SK-N-SH (cell line): ENCODE results near the gene AFF3.

Experiments used
- NFIC ChIP-seq: IDR thresholded peaks from 2 replicates; pipeline ENCODE4 v1.4.0; 2012; ENCODE audit warnings: borderline replicate concordance
- TF ChIP-seq, protein P1 (sequence below): fragments of 200-600 bp; sonication (generic); IDR thresholded peaks from 2 replicates; pipeline ENCODE4 v1.6.1; 2017; ENCODE audit warnings: antibody characterized with exemption, mild to moderate bottlenecking, moderate library complexity

DNA sequence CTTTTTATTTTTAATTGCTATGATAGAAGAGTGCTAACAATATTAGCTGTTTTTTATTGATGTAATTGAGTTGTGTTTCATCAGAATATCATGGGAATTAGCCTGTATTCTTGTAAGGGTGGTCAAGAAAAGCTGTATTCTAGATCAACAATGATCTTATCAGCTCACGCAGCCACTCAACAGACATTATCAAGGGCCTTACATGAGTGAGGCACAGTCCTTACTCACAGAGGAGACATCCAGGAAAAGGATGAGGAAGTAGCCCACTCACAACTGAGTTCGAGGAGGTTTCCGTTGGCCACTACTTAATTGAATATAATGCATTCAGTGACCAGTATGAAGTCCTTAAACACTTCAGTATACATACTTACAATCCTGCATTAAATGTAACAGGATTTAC is 152.5 kb downstream of the AFF3 start:
- TF ChIP-seq, protein P1, sequence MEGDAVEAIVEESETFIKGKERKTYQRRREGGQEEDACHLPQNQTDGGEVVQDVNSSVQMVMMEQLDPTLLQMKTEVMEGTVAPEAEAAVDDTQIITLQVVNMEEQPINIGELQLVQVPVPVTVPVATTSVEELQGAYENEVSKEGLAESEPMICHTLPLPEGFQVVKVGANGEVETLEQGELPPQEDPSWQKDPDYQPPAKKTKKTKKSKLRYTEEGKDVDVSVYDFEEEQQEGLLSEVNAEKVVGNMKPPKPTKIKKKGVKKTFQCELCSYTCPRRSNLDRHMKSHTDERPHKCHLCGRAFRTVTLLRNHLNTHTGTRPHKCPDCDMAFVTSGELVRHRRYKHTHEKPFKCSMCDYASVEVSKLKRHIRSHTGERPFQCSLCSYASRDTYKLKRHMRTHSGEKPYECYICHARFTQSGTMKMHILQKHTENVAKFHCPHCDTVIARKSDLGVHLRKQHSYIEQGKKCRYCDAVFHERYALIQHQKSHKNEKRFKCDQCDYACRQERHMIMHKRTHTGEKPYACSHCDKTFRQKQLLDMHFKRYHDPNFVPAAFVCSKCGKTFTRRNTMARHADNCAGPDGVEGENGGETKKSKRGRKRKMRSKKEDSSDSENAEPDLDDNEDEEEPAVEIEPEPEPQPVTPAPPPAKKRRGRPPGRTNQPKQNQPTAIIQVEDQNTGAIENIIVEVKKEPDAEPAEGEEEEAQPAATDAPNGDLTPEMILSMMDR = no peak
- TF ChIP-seq NFIC = no peak
